B cell (primary cell): ENCODE data around the gene RAD51B. TPM values are rescaled to one million over a fixed set of nuclear protein-coding genes. Genes with fewer than 3 reads are reported as not detected.

Source experiments
- ATAC-seq: fragments of 200-7000 bp; cut with Tn5 transposase; one replicate; pipeline ENCODE4 v1.10.0; 2021; ENCODE audit warnings: low read depth, mild to moderate bottlenecking, moderate number of reproducible peaks, moderate library complexity
- CTCF ChIA-PET: fragments of 350-600 bp; sonication (Branson Sonifier 250); formaldehyde crosslinking; loops from one replicate; lab custom pipeline; 2021; ENCODE audit warnings: antibody characterized with exemption, inconsistent platforms; lab: Charles Lee
- POLR2A ChIA-PET: fragments of 350-600 bp; sonication (Branson Sonifier 250); formaldehyde crosslinking; loops from one replicate; lab custom pipeline; 2021; ENCODE audit warnings: antibody characterized with exemption; lab: Charles Lee
- DNase-seq: peaks from one replicate; pipeline ENCODE4 v3.0.0; 2013
- H2AFZ ChIP-seq: 2 replicates; pipeline ENCODE4 v1.6.1; 2012; ENCODE audit warnings: mild to moderate bottlenecking, low read depth, low read length; ENCODE audit not compliant: insufficient read depth, poor library complexity, severe bottlenecking
- H3K27ac ChIP-seq, 2 donors: 1 replicate in 1 of 2; 2 replicates in 1 of 2; pipeline ENCODE4 v1.5.1; 2012 to 2013; ENCODE audit warnings: low read length in 2 of 2, mild to moderate bottlenecking in 2 of 2, moderate library complexity in 1 of 2
- H3K27me3 ChIP-seq, 4 experiments: fragments of 200-600 bp in 1 of 4; sonication (generic) in 1 of 4; replicated peaks in 1 of 4; 1 replicate in 2 of 4; 2 replicates in 2 of 4; pipeline versions ENCODE4 v1.6.1 to v1.7.0; 2013 to 2016; ENCODE audit warnings: low read length in 3 of 4, mild to moderate bottlenecking in 2 of 4, mixed read lengths in 1 of 4, moderate library complexity in 1 of 4; ENCODE audit not compliant: insufficient read depth in 4 of 4, control insufficient read depth in 3 of 4; ENCODE audit errors: control extremely low read depth in 1 of 4
- H3K36me3 ChIP-seq, 2 experiments: replicated peaks in 1 of 2; 1 replicate in 1 of 2; 2 replicates in 1 of 2; pipeline versions ENCODE4 v1.6.1 to v1.7.1; 2013; ENCODE audit warnings: low read length in 1 of 2; ENCODE audit not compliant: insufficient read depth in 2 of 2, control insufficient read depth in 1 of 2; ENCODE audit errors: control extremely low read depth in 1 of 2, extremely low read depth in 1 of 2
- H3K4me1 ChIP-seq, 2 donors: fragments of 200-600 bp in 1 of 2; sonication (generic) in 1 of 2; 1 replicate in 1 of 2; 2 replicates in 1 of 2; pipeline versions ENCODE4 v1.5.1 to v1.6.1; 2013 to 2017; ENCODE audit warnings: low read length in 2 of 2; ENCODE audit not compliant: control insufficient read depth in 2 of 2, insufficient read depth in 2 of 2
- H3K4me2 ChIP-seq: replicated peaks from 2 replicates; pipeline ENCODE3; 2012; ENCODE audit warnings: mild to moderate bottlenecking, low read depth, low read length; ENCODE audit not compliant: poor library complexity, severe bottlenecking
- H3K4me3 ChIP-seq, 5 experiments: fragments of 200-600 bp in 1 of 5; sonication (generic) in 1 of 5; 1 replicate in 3 of 5; 2 replicates in 2 of 5; pipeline versions ENCODE4 v1.5.1 to v1.7.0; 2011 to 2016; ENCODE audit warnings: low read length in 4 of 5, mild to moderate bottlenecking in 4 of 5, low read depth in 2 of 5, control low read depth in 1 of 5, moderate library complexity in 1 of 5; ENCODE audit not compliant: insufficient read depth in 1 of 5; ENCODE audit errors: control extremely low read depth in 1 of 5, extremely low read depth in 1 of 5
- H3K79me2 ChIP-seq: fragments of 200-600 bp; sonication (generic); one replicate; pipeline ENCODE4 v1.6.0; 2016; ENCODE audit warnings: low read length; ENCODE audit not compliant: control insufficient read depth, insufficient read depth
- H3K9ac ChIP-seq: fragments of 200-600 bp; sonication (generic); 2 replicates; pipeline ENCODE4 v1.6.1; 2017; ENCODE audit warnings: mild to moderate bottlenecking, low read length, moderate library complexity
- H3K9me3 ChIP-seq, 3 donors: one replicate each; pipeline versions ENCODE4 v1.6.1 to v1.7.1; 2013; ENCODE audit warnings: low read length in 2 of 3; ENCODE audit not compliant: control insufficient read depth in 2 of 3, insufficient read depth in 1 of 3; ENCODE audit errors: control extremely low read depth in 1 of 3
- H4K20me1 ChIP-seq: 2 replicates; pipeline ENCODE4 v1.6.0; 2012; ENCODE audit warnings: mild to moderate bottlenecking, low read length; ENCODE audit not compliant: insufficient read depth, control insufficient read depth, poor library complexity, severe bottlenecking
- H3K27ac Mint-ChIP-seq: one replicate; pipeline ENCODE4 v1.8.0; 2021; ENCODE audit warnings: mixed read lengths
- H3K27me3 Mint-ChIP-seq: one replicate; pipeline ENCODE4 v1.8.0; 2021; ENCODE audit warnings: mixed read lengths
- H3K4me1 Mint-ChIP-seq: one replicate; pipeline ENCODE4 v1.8.0; 2021; ENCODE audit warnings: mixed read lengths
- H3K4me3 Mint-ChIP-seq: one replicate; pipeline ENCODE4 v1.8.0; 2021; ENCODE audit warnings: mixed read lengths
- H3K9me3 Mint-ChIP-seq: one replicate; pipeline ENCODE4 v1.8.0; 2022; ENCODE audit warnings: mixed read lengths; ENCODE audit not compliant: insufficient read depth
- CTCF ChIP-seq: fragments of 200-600 bp; IDR thresholded peaks from one replicate; pipeline ENCODE4 v1.8.0; 2022; ENCODE audit warnings: antibody characterized with exemption, mild to moderate bottlenecking
- EZH2 ChIP-seq: IDR thresholded peaks from 2 replicates; pipeline ENCODE4 v1.6.1; 2012; ENCODE audit warnings: borderline replicate concordance, low read depth, mild to moderate bottlenecking, moderate library complexity, low read length; ENCODE audit not compliant: insufficient read depth, poor library complexity, severe bottlenecking
- WGBS: methylation state at CpG from one replicate; pipeline ENCODE4 v1.1.5; 2013; ENCODE audit warnings: missing lambda C conversion rate; ENCODE audit not compliant: insufficient coverage; 5-methylcytosine and 5-hydroxymethylcytosine counted together
- intact Hi-C: fragments of 100-400 bp; cut with micrococcal nuclease; formaldehyde crosslinking; loops from one replicate; pipeline ENCODE4 v1.10.0; 2022
- polyA plus RNA-seq: library from polyadenylated mRNA; depleted of rRNA; stranded (reverse); fragments of >200 nt; gene quantifications from 2 replicates; pipeline ENCODE4 v1.2.3, GENCODE V29; 2012
- total RNA-seq, 2 donors: library from RNA; stranded (reverse); fragments of 120-200 nt in 1 of 2; gene quantifications; 1 replicate in 1 of 2; 2 replicates in 1 of 2; pipeline versions ENCODE4 v1.2.3 to v1.2.4, GENCODE V29; 2013 to 2022

RAD51B gene
- total and polyA plus RNA-seq, 2 donors (not counting 1 experiment from before 2014, with no cell fraction given) = 6.5 to 60.6 TPM

GRCh38 chr14:68666899-68667298, 847.3 kb downstream of the RAD51B start:
- intact Hi-C loops = no loop called here
- Mint-ChIP-seq H3K4me3 (no peak overlapping the region), H3K4me1 (peaks cover 71% of the 10 kb centered on the region), H3K9me3 (no peaks in the 10 kb centered on the region), H3K27ac (no peak overlapping the region), H3K27me3 (no peaks in the 10 kb centered on the region)
- 100% methylated on average over 3 of the region's 5 CpGs for WGBS
- H3K9me3 ChIP-seq = no peaks in the 10 kb centered on the region
- no peak overlapping the region for H2AFZ ChIP-seq
- H3K27ac ChIP-seq = no peak overlapping the region
- peaks cover 21 to 24% of the 10 kb centered on the region in 2 donors for H3K4me1 ChIP-seq
- ChIA-PET POLR2A (interaction anchor here (0.6 kb wide), 3 partner anchors 16 to 406 kb away, joined by 3 to 7 read pairs (median 4); no protein-coding TSS in a partner anchor), CTCF (interaction anchor here (0.9 to 1.2 kb wide), 3 partner anchors 121 to 383 kb away, joined by 3 to 5 read pairs (median 4); no protein-coding TSS in a partner anchor)
- H3K4me3 ChIP-seq = no peak overlapping the region
- H3K79me2 ChIP-seq = peaks cover 30% of the 10 kb centered on the region
- no peak overlapping the region for H3K9ac ChIP-seq
- TF ChIP-seq EZH2 (no peak), CTCF (no peak)
- no peak overlapping the region for H3K4me2 ChIP-seq
- H3K27me3 ChIP-seq = no peaks in the 10 kb centered on the region
- no peak for ATAC-seq
- H3K36me3 ChIP-seq = peaks cover 0 to 1% of the 10 kb centered on the region in 2 experiments
- H4K20me1 ChIP-seq = no peaks in the 10 kb centered on the region
- no peak for DNase-seq

- DNase-seq = no peak
Observed at GRCh38 chr14:68667313-68667791, 847.8 kb downstream of the RAD51B start.

More at GRCh38 chr14:68667313-68667791, 847.8 kb downstream of the RAD51B start:
- ChIA-PET POLR2A (interaction anchor here (0.6 kb wide), 3 partner anchors 16 to 407 kb away, joined by 3 to 7 read pairs (median 4); no protein-coding TSS in a partner anchor), CTCF (interaction anchor here (0.7 to 1.2 kb wide), 4 partner anchors 11 to 384 kb away, joined by 3 to 5 read pairs (median 4); no protein-coding TSS in a partner anchor)
- Histone ChIP-seq H3K4me2 (no peak overlapping the region), H4K20me1 (no peaks in the 10 kb centered on the region), H3K4me1 (peaks cover 25 to 27% of the 10 kb centered on the region in 2 donors), H3K79me2 (peaks cover 34% of the 10 kb centered on the region), H3K27ac (no peak overlapping the region), H3K9me3 (no peaks in the 10 kb centered on the region), H3K27me3 (no peaks in the 10 kb centered on the region), H3K4me3 (no peak overlapping the region), H3K36me3 (peaks cover 0 to 1% of the 10 kb centered on the region in 2 experiments), H2AFZ (no peak overlapping the region), H3K9ac (no peak overlapping the region)
- intact Hi-C loops = no loop called here
- Mint-ChIP-seq H3K27ac (no peak overlapping the region), H3K9me3 (no peaks in the 10 kb centered on the region), H3K4me3 (no peak overlapping the region), H3K27me3 (no peaks in the 10 kb centered on the region), H3K4me1 (peaks cover 71% of the 10 kb centered on the region)
- TF ChIP-seq CTCF (no peak), EZH2 (no peak)
- ATAC-seq = no peak
